Endothelial cell of umbilical vein (primary cell): ENCODE measurements around the gene PEX19.

Source experiments
- CTCF ChIP-seq, 2 donors: IDR thresholded peaks; 1 replicate in 1 of 2; 2 replicates in 1 of 2; pipeline ENCODE4 v1.5.1; 2011; ENCODE audit warnings: low read length in 2 of 2, mild to moderate bottlenecking in 2 of 2, moderate library complexity in 2 of 2, control low read depth in 1 of 2, inconsistent platforms in 1 of 2, low read depth in 1 of 2; ENCODE audit not compliant: insufficient read depth in 1 of 2; ENCODE audit errors: extremely low read depth in 1 of 2
- EZH2 ChIP-seq: IDR thresholded peaks from 2 replicates; pipeline ENCODE4 v1.6.1; 2012; ENCODE audit warnings: borderline replicate concordance, low read depth, mild to moderate bottlenecking, moderate library complexity, low read length, inconsistent platforms; ENCODE audit not compliant: severe bottlenecking
- FOS ChIP-seq: IDR thresholded peaks from 2 replicates; pipeline ENCODE4 v1.6.1; 2011; ENCODE audit warnings: mild to moderate bottlenecking, low read length, moderate library complexity, borderline replicate concordance; ENCODE audit not compliant: insufficient read depth
- JUN ChIP-seq: IDR thresholded peaks from 2 replicates; pipeline ENCODE4 v1.6.1; 2011; ENCODE audit warnings: borderline replicate concordance, low read depth; ENCODE audit not compliant: insufficient read length, insufficient read depth
- POLR2A ChIP-seq: IDR thresholded peaks from 2 replicates; pipeline ENCODE4 v1.6.1; 2012; ENCODE audit warnings: low read depth, mild to moderate bottlenecking, control low read depth, low read length
- POLR2AphosphoS5 ChIP-seq: IDR thresholded peaks from 2 replicates; pipeline ENCODE4 v1.6.1; 2012; ENCODE audit warnings: low read depth, mild to moderate bottlenecking, control low read depth, low read length, moderate library complexity; ENCODE audit not compliant: insufficient read depth

- TF ChIP-seq CTCF (IDR thresholded peaks at IDR 0.05; ENCODE audit: extremely low read depth in 1 of 2, insufficient read depth in 1 of 2, low read depth in 1 of 2, low read length in 2 of 2) (no peak), POLR2AphosphoS5 (no peak), EZH2 (no peak), FOS (no peak), POLR2A (no peak), JUN (no peak)
Observed at GRCh38 chr1:160243767-160244166, 41.2 kb downstream of the PEX19 start.
